HG03575 (cell line): ENCODE results near the gene D2HGDH.

Experiments
- ATAC-seq: cut with Tn5 transposase; IDR thresholded peaks from one replicate; pipeline ENCODE4 v1.9.1; 2021; ENCODE audit not compliant: unreplicated experiment, insufficient number of reproducible peaks, low FRiP score; ENCODE audit errors: extremely low read depth

D2HGDH gene

GRCh38 chr2:241763551-241764274 lies 29.3 kb downstream of the D2HGDH start:
- ATAC-seq, result no peak

GRCh38 chr2:241764275-241765241 lies 30.1 kb downstream of the D2HGDH start:
- ATAC-seq, result no peak

GRCh38 chr2:241767464-241768250 lies 33.2 kb downstream of the D2HGDH start:
- ATAC-seq, result no peak

GRCh38 chr2:241768251-241768711 lies 33.9 kb downstream of the D2HGDH start:
- ATAC-seq, result no peak

- no peak for ATAC-seq
Observed at GRCh38 chr2:241768850-241769249, 34.4 kb downstream of the D2HGDH start.

GRCh38 chr2:241769819-241770184 lies 35.4 kb downstream of the D2HGDH start:
- no peak for ATAC-seq

- ATAC-seq, result no peak
Observed at GRCh38 chr2:241770185-241770935, 35.9 kb downstream of the D2HGDH start.

- no peak for ATAC-seq
Observed at GRCh38 chr2:241770936-241771285, 36.5 kb downstream of the D2HGDH start.

GRCh38 chr2:241771286-241772062 lies 37.0 kb downstream of the D2HGDH start:
- no peak for ATAC-seq

GRCh38 chr2:241772063-241772499 lies 37.7 kb downstream of the D2HGDH start:
- ATAC-seq, result no peak

GRCh38 chr2:241773511-241774418 lies 39.3 kb downstream of the D2HGDH start:
- ATAC-seq, result no peak

- no peak for ATAC-seq
Observed at GRCh38 chr2:241774419-241775222, 40.2 kb downstream of the D2HGDH start.

- no peak for ATAC-seq
Observed at GRCh38 chr2:241775223-241776177, 41.1 kb downstream of the D2HGDH start.

- no peak for ATAC-seq
Observed at GRCh38 chr2:241776336-241777169, 42.1 kb downstream of the D2HGDH start, which contains the start of gene GAL3ST2. GAL3ST2 (plus strand) TSS chr2:241776822; CDS start chr2:241776956, 134 bp downstream.
